IMR-90 (cell line): ENCODE data around the gene HELZ. TPM values are rescaled to one million over a fixed set of nuclear protein-coding genes. Genes with fewer than 3 reads are reported as not detected.

Source experiments
- ATAC-seq: fragments of 200-7000 bp; cut with Tn5 transposase; 2 replicates; pipeline ENCODE4 v1.9.1; 2020; ENCODE audit warnings: low read depth, mild to moderate bottlenecking, moderate library complexity
- BruUV-seq: library from RNA; stranded (reverse); fragments of 400-500 nt; replicated peaks from 2 replicates; lab custom pipeline; 2021; lab: Mats Ljungman, UMichigan
- CTCF ChIA-PET: fragments of 300-600 bp; formaldehyde crosslinking; extraction: SDS; loops from one replicate; lab custom pipeline; 2021; ENCODE audit warnings: antibody characterized with exemption; lab: Yijun Ruan, JAX
- POLR2A ChIA-PET: fragments of 300-600 bp; sonication (Branson Sonifier 250); formaldehyde crosslinking; loops from one replicate; lab custom pipeline; 2022; ENCODE audit warnings: antibody characterized with exemption; ENCODE audit not compliant: unreplicated experiment; lab: Charles Lee
- DNase-seq: peaks from one replicate; pipeline ENCODE4 v3.0.0; 2013
- H2AFZ ChIP-seq: replicated peaks from 2 replicates; pipeline ENCODE3; 2013; ENCODE audit warnings: low read length, mild to moderate bottlenecking; ENCODE audit not compliant: poor library complexity
- H2AK5ac ChIP-seq: 2 replicates; pipeline ENCODE4 v1.6.1; 2013; ENCODE audit warnings: low read depth, low read length, inconsistent platforms
- H2AK9ac ChIP-seq: replicated peaks from 2 replicates; pipeline ENCODE3; 2013; ENCODE audit warnings: mild to moderate bottlenecking, low read depth, low read length, moderate library complexity; ENCODE audit not compliant: poor library complexity
- H2BK120ac ChIP-seq: 2 replicates; pipeline ENCODE4 v1.6.1; 2013; ENCODE audit warnings: low read depth, low read length, inconsistent platforms
- H2BK15ac ChIP-seq: 3 replicates; pipeline ENCODE4 v1.6.1; 2013; ENCODE audit warnings: low read depth, low read length, inconsistent platforms
- H2BK20ac ChIP-seq: 2 replicates; pipeline ENCODE4 v1.6.1; 2013; ENCODE audit warnings: low read depth, mild to moderate bottlenecking, inconsistent platforms, low read length, moderate library complexity
- H2BK5ac ChIP-seq: 2 replicates; pipeline ENCODE4 v1.6.1; 2013; ENCODE audit warnings: mild to moderate bottlenecking, low read depth, low read length, inconsistent platforms; ENCODE audit not compliant: poor library complexity, severe bottlenecking
- H3K14ac ChIP-seq: replicated peaks from 2 replicates; pipeline ENCODE4 v1.6.1; 2013; ENCODE audit warnings: low read depth, low read length, inconsistent platforms
- H3K18ac ChIP-seq: 2 replicates; pipeline ENCODE4 v1.6.1; 2013; ENCODE audit warnings: low read depth, low read length, control low read depth
- H3K23ac ChIP-seq: 2 replicates; pipeline ENCODE4 v1.6.1; 2013; ENCODE audit warnings: low read depth, low read length, inconsistent platforms
- H3K27ac ChIP-seq: 2 replicates; pipeline ENCODE4 v1.5.1; 2013; ENCODE audit warnings: mild to moderate bottlenecking, control low read depth, low read length; ENCODE audit not compliant: insufficient read depth
- H3K27me3 ChIP-seq: 2 replicates; pipeline ENCODE4 v1.6.1; 2013; ENCODE audit warnings: low read length; ENCODE audit not compliant: control insufficient read depth, insufficient read depth
- H3K36me3 ChIP-seq: 2 replicates; pipeline ENCODE4 v1.6.1; 2013; ENCODE audit warnings: low read length, mixed read lengths; ENCODE audit not compliant: control insufficient read depth, insufficient read depth
- H3K4ac ChIP-seq: 2 replicates; pipeline ENCODE4 v1.6.1; 2013; ENCODE audit warnings: low read depth, low read length, inconsistent platforms
- H3K4me1 ChIP-seq: 2 replicates; pipeline ENCODE4 v1.6.1; 2013; ENCODE audit warnings: low read length, mixed read lengths; ENCODE audit not compliant: control insufficient read depth, insufficient read depth
- H3K4me2 ChIP-seq: 2 replicates; pipeline ENCODE4 v1.6.1; 2013; ENCODE audit warnings: low read depth, mild to moderate bottlenecking, control low read depth, low read length, moderate library complexity
- H3K4me3 ChIP-seq: 2 replicates; pipeline ENCODE4 v1.5.1; 2013; ENCODE audit warnings: low read depth, mild to moderate bottlenecking, control low read depth, low read length, moderate library complexity; ENCODE audit not compliant: insufficient read depth
- H3K56ac ChIP-seq: 2 replicates; pipeline ENCODE4 v1.6.1; 2013; ENCODE audit warnings: low read length, inconsistent platforms; ENCODE audit not compliant: insufficient read depth; ENCODE audit errors: extremely low read depth
- H3K79me1 ChIP-seq, 2 experiments: 2 replicates each; pipeline ENCODE4 v1.6.1; 2013; ENCODE audit warnings: low read length in 2 of 2, inconsistent platforms in 1 of 2, low read depth in 1 of 2
- H3K9ac ChIP-seq: 2 replicates; pipeline ENCODE4 v1.6.1; 2013; ENCODE audit warnings: low read depth, low read length, control low read depth
- H3K9me1 ChIP-seq: 2 replicates; pipeline ENCODE4 v1.6.1; 2013; ENCODE audit warnings: low read length, inconsistent platforms; ENCODE audit not compliant: insufficient read depth
- H3K9me3 ChIP-seq: 2 replicates; pipeline ENCODE4 v1.6.1; 2013; ENCODE audit warnings: low read length; ENCODE audit not compliant: control insufficient read depth, insufficient read depth
- H4K20me1 ChIP-seq: 2 replicates; pipeline ENCODE4 v1.6.1; 2013; ENCODE audit warnings: low read length, inconsistent platforms; ENCODE audit not compliant: insufficient read depth
- H4K5ac ChIP-seq: 2 replicates; pipeline ENCODE4 v1.6.1; 2013; ENCODE audit warnings: mild to moderate bottlenecking, low read depth, low read length, control low read depth
- H4K8ac ChIP-seq, 2 experiments: 2 replicates each; pipeline ENCODE4 v1.6.1; 2013; ENCODE audit warnings: low read depth in 2 of 2, low read length in 2 of 2, control low read depth in 1 of 2, inconsistent platforms in 1 of 2
- H4K91ac ChIP-seq: 2 replicates; pipeline ENCODE4 v1.6.1; 2013; ENCODE audit warnings: low read depth, low read length, inconsistent platforms; ENCODE audit not compliant: insufficient read depth
- CHD1 ChIP-seq: IDR thresholded peaks from 2 replicates; pipeline ENCODE4 v1.6.1; 2012; ENCODE audit warnings: low read depth, low read length, improper control_type of control experiment
- MAZ ChIP-seq: IDR thresholded peaks from 2 replicates; pipeline ENCODE4 v1.6.1; 2012; ENCODE audit warnings: low read depth, mild to moderate bottlenecking, low read length, improper control_type of control experiment, moderate library complexity, borderline replicate concordance
- NFE2L2 ChIP-seq: fragments of 150-350 bp; IDR thresholded peaks from 2 replicates; pipeline ENCODE4 v1.6.1; 2016; ENCODE audit warnings: low read depth, mild to moderate bottlenecking, low read length
- POLR2A ChIP-seq: IDR thresholded peaks from 2 replicates; pipeline ENCODE4 v1.6.1; 2012; ENCODE audit warnings: mild to moderate bottlenecking, low read depth, low read length
- RAD21 ChIP-seq: IDR thresholded peaks from 2 replicates; pipeline ENCODE4 v1.6.1; 2012; ENCODE audit warnings: low read length, improper control_type of control experiment
- RCOR1 ChIP-seq: IDR thresholded peaks from 2 replicates; pipeline ENCODE4 v1.6.1; 2012; ENCODE audit warnings: mild to moderate bottlenecking, low read length, improper control_type of control experiment; ENCODE audit not compliant: insufficient replicate concordance
- RFX5 ChIP-seq: IDR thresholded peaks from 2 replicates; pipeline ENCODE4 v1.8.0; 2012; ENCODE audit warnings: low read depth, mild to moderate bottlenecking, low read length, moderate library complexity
- SMC3 ChIP-seq: fragments of 150-350 bp; IDR thresholded peaks from 2 replicates; pipeline ENCODE4 v1.6.1; 2016; ENCODE audit warnings: low read depth, mild to moderate bottlenecking, antibody characterized with exemption, low read length, moderate library complexity
- WGBS, 2 experiments: methylation state at CpG; one replicate each; pipeline versions ENCODE4 v1.1.5 to v1.1.7; 2013; ENCODE audit warnings: missing lambda C conversion rate in 2 of 2; ENCODE audit not compliant: insufficient read length in 1 of 2; ENCODE audit errors: extremely low coverage in 2 of 2; 5-methylcytosine and 5-hydroxymethylcytosine counted together
- dilution Hi-C: fragments of 300-500 bp; cut with HindIII; formaldehyde crosslinking; loops from one replicate; pipeline ENCODE4 v1.14.3; 2018; ENCODE audit warnings: low sequenced_read_pairs; ENCODE audit not compliant: unreplicated experiment
- in situ Hi-C: fragments of 300-500 bp; cut with MboI; formaldehyde crosslinking; loops from 3 replicates; pipeline ENCODE4 v1.14.3; 2019; ENCODE audit warnings: low sequenced_read_pairs, inconsistent platforms, mixed read lengths
- intact Hi-C: fragments of 100-400 bp; cut with micrococcal nuclease; formaldehyde crosslinking; loops from 2 replicates; pipeline ENCODE4 v1.10.0; 2022
- polyA plus RNA-seq, 3 experiments: library from polyadenylated mRNA; depleted of rRNA; stranded (reverse); fragments of >200 nt; gene quantifications; 2 replicates each; pipeline ENCODE4 v1.2.3, GENCODE V29; 2012; ENCODE audit warnings: low replicate concordance in 1 of 3
- total RNA-seq: library from RNA; depleted of rRNA; stranded (reverse); fragments of >200 nt; gene quantifications from 2 replicates; pipeline ENCODE4 v1.2.3, GENCODE V29; 2012
- TF ChIP-seq, protein P1 (sequence below): fragments of 150-350 bp; IDR thresholded peaks from 2 replicates; pipeline ENCODE4 v1.6.1; 2016; ENCODE audit warnings: low read depth, mild to moderate bottlenecking, low read length, moderate library complexity, borderline replicate concordance
- TF ChIP-seq, protein P2 (sequence below): fragments of 150-350 bp; IDR thresholded peaks from 2 replicates; pipeline ENCODE4 v1.6.1; 2017; ENCODE audit warnings: mild to moderate bottlenecking, antibody characterized with exemption, low read length, low read depth

Gene HELZ
- total and polyA plus RNA-seq, 2 of the 4 experiments (the other 2 are of a cell fraction) = 8.0 to 60.6 TPM

DNA sequence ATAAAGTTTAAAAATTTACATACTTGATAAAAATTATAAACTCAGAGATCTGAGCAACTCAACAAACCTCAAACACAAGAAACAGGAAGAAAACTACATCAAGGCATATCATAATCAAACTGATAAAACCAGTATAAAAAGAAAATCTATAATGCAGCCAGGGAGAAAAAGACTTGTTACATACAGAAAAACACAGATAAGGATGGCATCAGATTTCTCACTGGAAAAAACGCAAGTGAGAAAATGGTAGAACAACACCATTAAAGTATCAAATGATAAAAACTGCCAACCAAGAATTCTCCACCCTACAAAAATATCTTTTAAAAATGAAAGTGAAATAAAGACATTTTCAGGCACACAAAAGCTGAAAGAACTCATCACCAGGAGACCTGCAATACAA lies 129.6 kb downstream of the HELZ start:
- no peak overlapping the region for H3K14ac ChIP-seq
- no peak overlapping the region for H3K4me3 ChIP-seq
- no peak overlapping the region for H3K4ac ChIP-seq
- H4K91ac ChIP-seq = no peak overlapping the region
- intact Hi-C loops (no loop called here), dilution Hi-C loops (no loop called here), in situ Hi-C loops (no loop called here)
- H3K27me3 ChIP-seq = no peaks in the 10 kb centered on the region
- no peaks in the 10 kb centered on the region for H3K9me3 ChIP-seq
- H2AK9ac ChIP-seq = no peak overlapping the region
- no peak overlapping the region for H3K9ac ChIP-seq
- H2AK5ac ChIP-seq = no peak overlapping the region
- ChIA-PET POLR2A (no interaction called here), CTCF (no interaction called here)
- no peak overlapping the region for H4K8ac ChIP-seq
- WGBS, 2 experiments = no CpG with 5 or more reads among the region's 1 CpG
- DNase-seq (no peak), ATAC-seq (no peak)
- H3K18ac ChIP-seq = no peak overlapping the region
- H3K36me3 ChIP-seq = peaks cover 19% of the 10 kb centered on the region
- no peak overlapping the region for H2BK20ac ChIP-seq
- no peak for TF ChIP-seq RAD21
- no peak for TF ChIP-seq SMC3
- no peak for TF ChIP-seq RFX5
- no peak for TF ChIP-seq RCOR1
- TF ChIP-seq, protein P1, sequence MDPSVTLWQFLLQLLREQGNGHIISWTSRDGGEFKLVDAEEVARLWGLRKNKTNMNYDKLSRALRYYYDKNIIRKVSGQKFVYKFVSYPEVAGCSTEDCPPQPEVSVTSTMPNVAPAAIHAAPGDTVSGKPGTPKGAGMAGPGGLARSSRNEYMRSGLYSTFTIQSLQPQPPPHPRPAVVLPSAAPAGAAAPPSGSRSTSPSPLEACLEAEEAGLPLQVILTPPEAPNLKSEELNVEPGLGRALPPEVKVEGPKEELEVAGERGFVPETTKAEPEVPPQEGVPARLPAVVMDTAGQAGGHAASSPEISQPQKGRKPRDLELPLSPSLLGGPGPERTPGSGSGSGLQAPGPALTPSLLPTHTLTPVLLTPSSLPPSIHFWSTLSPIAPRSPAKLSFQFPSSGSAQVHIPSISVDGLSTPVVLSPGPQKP = no peak
- TF ChIP-seq CHD1 = no peak
- TF ChIP-seq, protein P2, sequence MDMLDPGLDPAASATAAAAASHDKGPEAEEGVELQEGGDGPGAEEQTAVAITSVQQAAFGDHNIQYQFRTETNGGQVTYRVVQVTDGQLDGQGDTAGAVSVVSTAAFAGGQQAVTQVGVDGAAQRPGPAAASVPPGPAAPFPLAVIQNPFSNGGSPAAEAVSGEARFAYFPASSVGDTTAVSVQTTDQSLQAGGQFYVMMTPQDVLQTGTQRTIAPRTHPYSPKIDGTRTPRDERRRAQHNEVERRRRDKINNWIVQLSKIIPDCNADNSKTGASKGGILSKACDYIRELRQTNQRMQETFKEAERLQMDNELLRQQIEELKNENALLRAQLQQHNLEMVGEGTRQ = no peak
- TF ChIP-seq MAZ = no peak
- no peak for TF ChIP-seq NFE2L2
- TF ChIP-seq POLR2A = no peak
- no peak overlapping the region for H2BK15ac ChIP-seq
- H2AFZ ChIP-seq = no peak overlapping the region
- no TSS peak for BruUV-seq
- H4K20me1 ChIP-seq = no peaks in the 10 kb centered on the region
- H3K4me2 ChIP-seq = no peak overlapping the region
- peaks cover 3% of the 10 kb centered on the region; the same call in 1 of the 2 replicates for H3K9me1 ChIP-seq
- no peak overlapping the region for H4K5ac ChIP-seq
- H2BK120ac ChIP-seq = no peak overlapping the region
- H3K79me1 ChIP-seq = peaks cover 0 to 7% of the 10 kb centered on the region in 2 experiments; a peak in 2 of 4 replicates
- no peak overlapping the region for H3K27ac ChIP-seq
- peaks cover 2% of the 10 kb centered on the region; the same call in 1 of the 2 replicates for H3K4me1 ChIP-seq
- H3K23ac ChIP-seq = no peak overlapping the region
- H2BK5ac ChIP-seq = no peak overlapping the region
- H3K56ac ChIP-seq = no peak overlapping the region
